ENCODE data around the gene LILRA1.

DNA sequence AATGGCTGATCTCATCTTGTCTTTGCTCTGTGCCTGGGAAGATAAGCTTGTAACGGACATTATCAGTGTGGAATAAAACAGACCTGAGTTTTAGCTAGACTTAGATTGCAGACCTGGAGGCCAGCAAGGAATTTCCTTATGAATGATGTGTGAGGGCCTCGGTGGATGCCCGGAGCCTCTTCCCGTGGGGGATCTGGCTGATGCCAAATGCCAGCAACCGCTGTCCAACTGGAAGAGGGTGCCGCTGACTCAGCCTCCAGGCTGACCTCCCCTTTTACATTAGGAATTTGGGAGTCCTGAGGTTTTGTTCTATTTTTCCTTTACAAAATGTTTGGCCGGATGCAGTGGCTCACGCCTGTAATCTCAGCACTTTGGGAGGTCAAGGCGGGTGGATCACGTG is 39.4 kb upstream of the LILRA1 start:
- TF ChIP-seq TCF7L2 (IDR thresholded peaks at IDR 0.05; ENCODE audit: low read depth, low read length) = no peak
- no peak for TF ChIP-seq POLR2AphosphoS5 (IDR thresholded peaks at IDR 0.05; ENCODE audit: low read depth, low read length)
- TF ChIP-seq, protein P1, sequence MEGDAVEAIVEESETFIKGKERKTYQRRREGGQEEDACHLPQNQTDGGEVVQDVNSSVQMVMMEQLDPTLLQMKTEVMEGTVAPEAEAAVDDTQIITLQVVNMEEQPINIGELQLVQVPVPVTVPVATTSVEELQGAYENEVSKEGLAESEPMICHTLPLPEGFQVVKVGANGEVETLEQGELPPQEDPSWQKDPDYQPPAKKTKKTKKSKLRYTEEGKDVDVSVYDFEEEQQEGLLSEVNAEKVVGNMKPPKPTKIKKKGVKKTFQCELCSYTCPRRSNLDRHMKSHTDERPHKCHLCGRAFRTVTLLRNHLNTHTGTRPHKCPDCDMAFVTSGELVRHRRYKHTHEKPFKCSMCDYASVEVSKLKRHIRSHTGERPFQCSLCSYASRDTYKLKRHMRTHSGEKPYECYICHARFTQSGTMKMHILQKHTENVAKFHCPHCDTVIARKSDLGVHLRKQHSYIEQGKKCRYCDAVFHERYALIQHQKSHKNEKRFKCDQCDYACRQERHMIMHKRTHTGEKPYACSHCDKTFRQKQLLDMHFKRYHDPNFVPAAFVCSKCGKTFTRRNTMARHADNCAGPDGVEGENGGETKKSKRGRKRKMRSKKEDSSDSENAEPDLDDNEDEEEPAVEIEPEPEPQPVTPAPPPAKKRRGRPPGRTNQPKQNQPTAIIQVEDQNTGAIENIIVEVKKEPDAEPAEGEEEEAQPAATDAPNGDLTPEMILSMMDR (IDR thresholded peaks at IDR 0.05) = no peak
- TF ChIP-seq, protein P2, sequence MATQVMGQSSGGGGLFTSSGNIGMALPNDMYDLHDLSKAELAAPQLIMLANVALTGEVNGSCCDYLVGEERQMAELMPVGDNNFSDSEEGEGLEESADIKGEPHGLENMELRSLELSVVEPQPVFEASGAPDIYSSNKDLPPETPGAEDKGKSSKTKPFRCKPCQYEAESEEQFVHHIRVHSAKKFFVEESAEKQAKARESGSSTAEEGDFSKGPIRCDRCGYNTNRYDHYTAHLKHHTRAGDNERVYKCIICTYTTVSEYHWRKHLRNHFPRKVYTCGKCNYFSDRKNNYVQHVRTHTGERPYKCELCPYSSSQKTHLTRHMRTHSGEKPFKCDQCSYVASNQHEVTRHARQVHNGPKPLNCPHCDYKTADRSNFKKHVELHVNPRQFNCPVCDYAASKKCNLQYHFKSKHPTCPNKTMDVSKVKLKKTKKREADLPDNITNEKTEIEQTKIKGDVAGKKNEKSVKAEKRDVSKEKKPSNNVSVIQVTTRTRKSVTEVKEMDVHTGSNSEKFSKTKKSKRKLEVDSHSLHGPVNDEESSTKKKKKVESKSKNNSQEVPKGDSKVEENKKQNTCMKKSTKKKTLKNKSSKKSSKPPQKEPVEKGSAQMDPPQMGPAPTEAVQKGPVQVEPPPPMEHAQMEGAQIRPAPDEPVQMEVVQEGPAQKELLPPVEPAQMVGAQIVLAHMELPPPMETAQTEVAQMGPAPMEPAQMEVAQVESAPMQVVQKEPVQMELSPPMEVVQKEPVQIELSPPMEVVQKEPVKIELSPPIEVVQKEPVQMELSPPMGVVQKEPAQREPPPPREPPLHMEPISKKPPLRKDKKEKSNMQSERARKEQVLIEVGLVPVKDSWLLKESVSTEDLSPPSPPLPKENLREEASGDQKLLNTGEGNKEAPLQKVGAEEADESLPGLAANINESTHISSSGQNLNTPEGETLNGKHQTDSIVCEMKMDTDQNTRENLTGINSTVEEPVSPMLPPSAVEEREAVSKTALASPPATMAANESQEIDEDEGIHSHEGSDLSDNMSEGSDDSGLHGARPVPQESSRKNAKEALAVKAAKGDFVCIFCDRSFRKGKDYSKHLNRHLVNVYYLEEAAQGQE (IDR thresholded peaks at IDR 0.05; ENCODE audit: insufficient read depth in 1 of 2, low read depth in 2 of 2, low read length in 1 of 2) = no peak
